Urothelium cell line (cell line): ENCODE data around the gene AMDHD1.

ENCODE experiments used
- DNase-seq: peaks from one replicate; pipeline ENCODE4 v3.0.0; 2011; ENCODE audit warnings: low spot score, mixed read lengths
- FAIRE-seq: peaks from 2 replicates; lab custom pipeline; 2011; peaks lifted over from hg19 to GRCh38; lab: Jason Lieb, UNC

The AMDHD1 gene

GRCh38 chr12:95943330-95943842, at the start of gene AMDHD1:
Gene AMDHD1, plus strand, starts transcription at chr12:95943331. Its CDS starts 68 bp downstream, at chr12:95943399.
- peak; percentile 74 for DNase-seq
- no peak for FAIRE-seq

- DNase-seq (no peak), FAIRE-seq (no peak)
These were observed 46.3 kb upstream of the AMDHD1 start for GRCh38 chr12:95896846-95897245.

GRCh38 chr12:95898081-95898480, 45.0 kb upstream of the AMDHD1 start:
- DNase-seq: no peak
- no peak for FAIRE-seq

GRCh38 chr12:95908573-95908972, 34.6 kb upstream of the AMDHD1 start:
- DNase-seq (no peak), FAIRE-seq (no peak)

GRCh38 chr12:95909871-95910270, 33.3 kb upstream of the AMDHD1 start:
- DNase-seq (no peak), FAIRE-seq (no peak)

GRCh38 chr12:95918194-95918993, 24.7 kb upstream of the AMDHD1 start:
- DNase-seq: peak; percentile 45

GRCh38 chr12:95919110-95919509, 24.0 kb upstream of the AMDHD1 start:
- FAIRE-seq (no peak), DNase-seq (no peak)

More at GRCh38 chr12:95918194-95918993, 24.7 kb upstream of the AMDHD1 start:
- FAIRE-seq: no peak

- DNase-seq (no peak), FAIRE-seq (no peak)
These were observed 20.9 kb upstream of the AMDHD1 start for GRCh38 chr12:95922231-95922630.

- FAIRE-seq: no peak
- DNase-seq: no peak
These were observed 2.6 kb upstream of the AMDHD1 start for GRCh38 chr12:95940514-95940913.

- FAIRE-seq: no peak
- DNase-seq: no peak
These were observed 1.0 kb upstream of the AMDHD1 start for GRCh38 chr12:95942101-95942523.

- no peak for FAIRE-seq
- peak; percentile 92 for DNase-seq
These were observed 404 bp upstream of the AMDHD1 start, which contains the start of gene CCDC38 for GRCh38 chr12:95942524-95943329. Gene CCDC38, minus strand, starts transcription at chr12:95942614. Its CDS starts 6,105 bp downstream, at chr12:95936509.

- no peak for FAIRE-seq
- DNase-seq: no peak
These were observed 1.1 kb downstream of the AMDHD1 start for GRCh38 chr12:95944108-95944704.

GRCh38 chr12:95949477-95950206, 6.5 kb downstream of the AMDHD1 start:
- FAIRE-seq: no peak
- no peak for DNase-seq

- no peak for FAIRE-seq
- no peak for DNase-seq
These were observed 8.4 kb downstream of the AMDHD1 start for GRCh38 chr12:95951515-95951914.

GRCh38 chr12:95953000-95953399, 9.9 kb downstream of the AMDHD1 start:
- no peak for DNase-seq
- FAIRE-seq: no peak

GRCh38 chr12:95955549-95956159, 12.5 kb downstream of the AMDHD1 start:
- DNase-seq: no peak
- no peak for FAIRE-seq

- FAIRE-seq: no peak
These were observed 13.5 kb downstream of the AMDHD1 start for GRCh38 chr12:95956557-95957145.

GRCh38 chr12:95959107-95959506, 16.0 kb downstream of the AMDHD1 start:
- FAIRE-seq: no peak
- DNase-seq: no peak

More at GRCh38 chr12:95956557-95957145, 13.5 kb downstream of the AMDHD1 start:
- no peak for DNase-seq

- FAIRE-seq: no peak
- no peak for DNase-seq
These were observed 17.1 kb downstream of the AMDHD1 start for GRCh38 chr12:95960241-95960640.

- DNase-seq (no peak), FAIRE-seq (no peak)
These were observed 19.1 kb downstream of the AMDHD1 start for GRCh38 chr12:95962222-95962621.
